ENCODE measurements around the gene CALM3. TPM values are rescaled to one million over a fixed set of nuclear protein-coding genes. Genes with fewer than 3 reads are reported as not detected.

Gene CALM3
- total RNA-seq, 1 donor = 210 TPM

- DNase-seq (ENCODE audit: low read depth) = peak; percentile 78
- H3K4me3 ChIP-seq (ENCODE audit: low read depth, low read length) = peak overlapping the region; percentile 59
- TF ChIP-seq CTCF (IDR thresholded peaks at IDR 0.05; ENCODE audit: insufficient read depth, low read length) = no peak
Observed at GRCh38 chr19:46620716-46621115, 19.6 kb downstream of the CALM3 start.

- peak overlapping the region; percentile 59 for H3K4me3 ChIP-seq (ENCODE audit: low read depth, low read length)
Observed at GRCh38 chr19:46621191-46622117, 20.3 kb downstream of the CALM3 start.

GRCh38 chr19:46622118-46622446, 21.0 kb downstream of the CALM3 start:
- peak overlapping the region; percentile 59 for H3K4me3 ChIP-seq (ENCODE audit: low read depth, low read length)
- no peak for DNase-seq (ENCODE audit: low read depth)
- no peak for TF ChIP-seq CTCF (IDR thresholded peaks at IDR 0.05; ENCODE audit: insufficient read depth, low read length)

More at GRCh38 chr19:46621191-46622117, 20.3 kb downstream of the CALM3 start:
- no peak for DNase-seq (ENCODE audit: low read depth)
- no peak for TF ChIP-seq CTCF (IDR thresholded peaks at IDR 0.05; ENCODE audit: insufficient read depth, low read length)

GRCh38 chr19:46623915-46624502, 22.9 kb downstream of the CALM3 start:
- H3K4me3 ChIP-seq (ENCODE audit: low read depth, low read length) = peak overlapping the region; percentile 70
- no peak for TF ChIP-seq CTCF (IDR thresholded peaks at IDR 0.05; ENCODE audit: insufficient read depth, low read length)
- no peak for DNase-seq (ENCODE audit: low read depth)

- peak within 1 kb of the TSS; percentile 70 for H3K4me3 ChIP-seq (ENCODE audit: low read depth, low read length)
- peak; percentile 92 for DNase-seq (ENCODE audit: low read depth)
- peak; percentile 9 for TF ChIP-seq CTCF (IDR thresholded peaks at IDR 0.05; ENCODE audit: insufficient read depth, low read length)
Observed at GRCh38 chr19:46624958-46625661, 24.0 kb downstream of the CALM3 start, which contains the start of gene PTGIR. TSS of gene PTGIR (minus strand) at chr19:46625089. CDS start at chr19:46624225, 864 bp downstream.

GRCh38 chr19:46625731-46626130, 24.6 kb downstream of the CALM3 start:
- H3K4me3 ChIP-seq (ENCODE audit: low read depth, low read length) = no peak overlapping the region
- no peak for TF ChIP-seq CTCF (IDR thresholded peaks at IDR 0.05; ENCODE audit: insufficient read depth, low read length)
- DNase-seq (ENCODE audit: low read depth) = no peak

All from fibroblast of the aortic adventitia (primary cell).